Right atrium auricular region (tissue), 2 donors: ENCODE data around the gene HEATR5A. TPM values are rescaled to one million over a fixed set of nuclear protein-coding genes. Genes with fewer than 3 reads are reported as not detected.

Source experiments
- DNase-seq: peaks from one replicate; pipeline ENCODE4 v3.0.0-alpha.2; 2019; ENCODE audit warnings: low spot score
- H3K27ac ChIP-seq, 2 donors: fragments of 200-600 bp; sonication (generic); 1 replicate in 1 of 2; 2 replicates in 1 of 2; pipeline ENCODE4 v1.5.1; 2016 to 2019
- H3K27me3 ChIP-seq, 2 donors: fragments of 200-600 bp; sonication (generic); one replicate each; pipeline versions ENCODE4 v1.5.1 to v1.6.0; 2017 to 2019
- H3K36me3 ChIP-seq: fragments of 200-600 bp; sonication (generic); one replicate; pipeline ENCODE4 v1.5.1; 2016
- H3K4me1 ChIP-seq, 2 donors: fragments of 200-600 bp; sonication (generic); one replicate each; pipeline versions ENCODE4 v1.5.1 to v1.6.0; 2017 to 2019
- H3K4me3 ChIP-seq, 2 donors: fragments of 200-600 bp; sonication (generic); 1 replicate in 1 of 2; 2 replicates in 1 of 2; pipeline ENCODE4 v1.5.1; 2017 to 2019; ENCODE audit warnings: mild to moderate bottlenecking in 1 of 2, moderate library complexity in 1 of 2
- H3K9me3 ChIP-seq, 2 donors: fragments of 200-600 bp; sonication (generic); one replicate each; pipeline ENCODE4 v1.5.1; 2019
- total RNA-seq, 2 donors: library from RNA; depleted of rRNA; stranded (reverse); fragments of >200 nt; gene quantifications; one replicate each; pipeline ENCODE4 v1.1.0, GENCODE V29; 2016
- TF ChIP-seq, protein P1 (sequence below), 2 donors: fragments of 200-600 bp; sonication (generic); IDR thresholded peaks; one replicate each; pipeline ENCODE4 v1.5.1; 2019; ENCODE audit warnings: antibody characterized with exemption in 2 of 2

Gene HEATR5A
- total RNA-seq, 2 donors from 2014 or later: 29.0 to 29.3 TPM

- peaks cover 0 to 8% of the 10 kb centered on the region in 2 donors for H3K9me3 ChIP-seq
- DNase-seq: no peak
- no peaks in the 10 kb centered on the region for H3K4me1 ChIP-seq
- no peak overlapping the region for H3K4me3 ChIP-seq
- TF ChIP-seq, protein P1, sequence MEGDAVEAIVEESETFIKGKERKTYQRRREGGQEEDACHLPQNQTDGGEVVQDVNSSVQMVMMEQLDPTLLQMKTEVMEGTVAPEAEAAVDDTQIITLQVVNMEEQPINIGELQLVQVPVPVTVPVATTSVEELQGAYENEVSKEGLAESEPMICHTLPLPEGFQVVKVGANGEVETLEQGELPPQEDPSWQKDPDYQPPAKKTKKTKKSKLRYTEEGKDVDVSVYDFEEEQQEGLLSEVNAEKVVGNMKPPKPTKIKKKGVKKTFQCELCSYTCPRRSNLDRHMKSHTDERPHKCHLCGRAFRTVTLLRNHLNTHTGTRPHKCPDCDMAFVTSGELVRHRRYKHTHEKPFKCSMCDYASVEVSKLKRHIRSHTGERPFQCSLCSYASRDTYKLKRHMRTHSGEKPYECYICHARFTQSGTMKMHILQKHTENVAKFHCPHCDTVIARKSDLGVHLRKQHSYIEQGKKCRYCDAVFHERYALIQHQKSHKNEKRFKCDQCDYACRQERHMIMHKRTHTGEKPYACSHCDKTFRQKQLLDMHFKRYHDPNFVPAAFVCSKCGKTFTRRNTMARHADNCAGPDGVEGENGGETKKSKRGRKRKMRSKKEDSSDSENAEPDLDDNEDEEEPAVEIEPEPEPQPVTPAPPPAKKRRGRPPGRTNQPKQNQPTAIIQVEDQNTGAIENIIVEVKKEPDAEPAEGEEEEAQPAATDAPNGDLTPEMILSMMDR (IDR thresholded peaks at IDR 0.05): no peak
- H3K27me3 ChIP-seq: no peaks in the 10 kb centered on the region
- H3K36me3 ChIP-seq: no peaks in the 10 kb centered on the region
- no peak overlapping the region for H3K27ac ChIP-seq
These were observed 150.6 kb downstream of the HEATR5A start for GRCh38 chr14:31269634-31270195.

- peaks cover 0 to 8% of the 10 kb centered on the region in 2 donors for H3K9me3 ChIP-seq
These were observed 152.1 kb downstream of the HEATR5A start for GRCh38 chr14:31268216-31268615.

GRCh38 chr14:31266437-31267331, 153.7 kb downstream of the HEATR5A start:
- H3K27me3 ChIP-seq: no peaks in the 10 kb centered on the region
- TF ChIP-seq, protein P1 (IDR thresholded peaks at IDR 0.05): no peak
- H3K27ac ChIP-seq: no peak overlapping the region
- no peaks in the 10 kb centered on the region for H3K36me3 ChIP-seq
- no peak overlapping the region for H3K4me3 ChIP-seq
- no peak for DNase-seq
- H3K9me3 ChIP-seq: peaks cover 0 to 8% of the 10 kb centered on the region in 2 donors
- peaks cover 0 to 26% of the 10 kb centered on the region in 2 donors for H3K4me1 ChIP-seq

More at GRCh38 chr14:31268216-31268615, 152.1 kb downstream of the HEATR5A start:
- Histone ChIP-seq H3K27ac (no peak overlapping the region), H3K27me3 (no peaks in the 10 kb centered on the region), H3K36me3 (no peaks in the 10 kb centered on the region), H3K4me1 (peaks cover 0 to 11% of the 10 kb centered on the region in 2 donors), H3K4me3 (no peak overlapping the region)
- DNase-seq: no peak
- TF ChIP-seq, protein P1 (IDR thresholded peaks at IDR 0.05): no peak

GRCh38 chr14:31265701-31266398, 154.5 kb downstream of the HEATR5A start:
- H3K27me3 ChIP-seq: no peaks in the 10 kb centered on the region
- H3K4me3 ChIP-seq: no peak overlapping the region
- peaks cover 0 to 8% of the 10 kb centered on the region in 2 donors for H3K9me3 ChIP-seq
- TF ChIP-seq, protein P1 (IDR thresholded peaks at IDR 0.05): no peak
- no peak overlapping the region for H3K27ac ChIP-seq
- H3K4me1 ChIP-seq: peaks cover 0 to 27% of the 10 kb centered on the region in 2 donors
- DNase-seq: no peak
- H3K36me3 ChIP-seq: no peaks in the 10 kb centered on the region

- Histone ChIP-seq H3K27me3 (no peaks in the 10 kb centered on the region), H3K36me3 (no peaks in the 10 kb centered on the region), H3K4me1 (peaks cover 0 to 27% of the 10 kb centered on the region in 2 donors), H3K9me3 (no peaks in the 10 kb centered on the region), H3K4me3 (no peak overlapping the region), H3K27ac (peak overlapping the region; percentile 54 to 72)
- peak; percentile 85 for DNase-seq
- TF ChIP-seq, protein P1 (IDR thresholded peaks at IDR 0.05): no peak
These were observed 156.7 kb downstream of the HEATR5A start for GRCh38 chr14:31263485-31264133.
